HG02870 (cell line): ENCODE measurements around the gene ZNF618.

Experiments
- ATAC-seq: cut with Tn5 transposase; IDR thresholded peaks from one replicate; pipeline ENCODE4 v1.9.1; 2021; ENCODE audit warnings: mild to moderate bottlenecking, moderate library complexity; ENCODE audit not compliant: unreplicated experiment

ZNF618 gene

DNA sequence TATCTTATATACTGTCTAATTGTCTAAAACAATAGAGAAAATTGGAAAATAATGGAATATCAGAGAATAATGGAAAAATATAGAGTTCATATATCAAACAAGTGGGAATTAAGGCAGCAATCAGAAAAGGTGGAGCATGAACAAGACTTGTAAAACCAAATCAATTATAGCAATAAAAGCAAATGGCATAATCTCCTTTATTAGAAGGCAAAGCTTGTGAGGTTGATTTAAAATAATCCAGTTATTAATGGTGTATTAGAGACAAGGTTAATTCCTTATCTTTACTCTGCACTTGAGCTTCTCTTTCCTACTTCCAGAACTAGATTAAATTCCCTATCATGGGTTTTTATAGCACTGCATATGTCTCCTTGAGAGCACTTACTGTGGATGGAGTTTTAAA is 137.9 kb downstream of the ZNF618 start:
- no peak for ATAC-seq

DNA sequence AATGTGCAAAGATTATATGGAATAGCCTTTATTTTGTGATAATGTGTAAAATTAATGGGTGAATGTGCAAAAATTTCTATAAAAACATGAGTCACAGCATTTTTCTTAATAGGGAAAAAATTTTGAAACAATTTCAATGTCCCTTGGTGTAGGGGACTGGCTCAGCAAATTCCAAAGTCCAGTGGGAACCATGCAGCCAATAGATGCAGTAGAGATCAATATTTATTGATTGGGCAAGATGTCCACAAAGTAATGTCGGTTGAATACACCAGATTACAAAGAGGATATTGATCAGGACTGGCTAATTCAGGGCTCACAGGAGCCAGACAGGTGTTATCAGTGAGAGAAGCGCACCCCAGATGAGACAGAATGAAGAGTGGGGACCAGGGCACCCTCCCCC is 139.5 kb downstream of the ZNF618 start:
- ATAC-seq, result no peak

DNA sequence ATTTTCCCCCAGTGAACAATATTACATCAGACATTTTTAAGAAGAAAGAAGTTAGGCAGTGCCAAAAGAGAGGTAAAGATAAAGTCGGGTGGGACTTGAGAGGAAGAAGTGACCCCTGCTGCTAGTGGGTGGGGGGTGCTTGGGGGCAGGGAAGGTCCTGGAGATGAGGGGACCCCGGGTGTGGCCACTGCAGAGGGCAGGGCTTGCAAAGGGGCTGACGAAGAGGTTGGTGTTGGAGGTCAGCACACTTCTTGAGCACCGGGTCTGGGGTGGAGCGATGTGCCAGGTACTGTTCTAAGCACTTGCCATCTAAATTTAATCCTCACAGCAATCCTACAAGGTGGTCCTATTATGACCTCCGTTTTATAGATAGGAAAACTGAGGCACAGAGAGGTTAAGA is 140.0 kb downstream of the ZNF618 start:
- no peak for ATAC-seq

DNA sequence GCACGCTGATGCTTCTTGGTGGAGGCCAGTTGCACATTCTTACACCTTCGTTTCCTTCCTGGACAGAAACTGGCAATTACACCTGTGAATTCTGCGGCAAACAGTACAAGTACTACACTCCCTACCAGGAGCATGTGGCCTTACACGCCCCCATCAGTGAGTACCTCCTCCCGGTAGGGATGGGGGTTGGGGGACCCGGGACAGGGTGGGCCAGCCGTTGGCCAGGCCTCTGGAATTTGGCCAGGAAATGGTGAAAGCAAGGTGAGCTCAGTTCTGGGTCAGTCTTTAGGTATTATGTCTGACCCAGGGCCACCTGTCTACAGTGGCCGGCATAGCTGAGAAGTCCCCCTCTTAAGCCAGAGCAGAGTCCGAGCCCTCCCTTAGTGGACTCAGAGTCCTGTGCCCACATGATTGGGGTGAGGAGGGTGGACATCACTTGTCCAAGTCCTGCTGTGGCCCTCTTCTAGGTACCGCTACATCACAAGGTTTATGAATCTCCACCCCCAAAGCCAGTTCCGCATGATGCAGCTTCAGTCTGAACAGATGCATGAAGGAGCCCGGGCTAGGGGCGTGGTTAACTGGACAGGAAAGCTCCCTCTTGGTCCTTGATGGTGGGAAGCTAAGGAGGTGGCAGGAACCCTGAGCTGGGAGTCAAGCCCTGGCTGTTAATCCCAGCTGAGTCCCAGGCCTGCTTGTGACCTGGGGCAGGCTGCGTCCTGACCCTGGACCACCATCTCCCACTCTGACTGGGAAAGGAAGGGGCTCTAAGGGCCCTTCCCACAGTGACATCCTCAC is 140.7 kb downstream of the ZNF618 start:
- no peak for ATAC-seq

DNA sequence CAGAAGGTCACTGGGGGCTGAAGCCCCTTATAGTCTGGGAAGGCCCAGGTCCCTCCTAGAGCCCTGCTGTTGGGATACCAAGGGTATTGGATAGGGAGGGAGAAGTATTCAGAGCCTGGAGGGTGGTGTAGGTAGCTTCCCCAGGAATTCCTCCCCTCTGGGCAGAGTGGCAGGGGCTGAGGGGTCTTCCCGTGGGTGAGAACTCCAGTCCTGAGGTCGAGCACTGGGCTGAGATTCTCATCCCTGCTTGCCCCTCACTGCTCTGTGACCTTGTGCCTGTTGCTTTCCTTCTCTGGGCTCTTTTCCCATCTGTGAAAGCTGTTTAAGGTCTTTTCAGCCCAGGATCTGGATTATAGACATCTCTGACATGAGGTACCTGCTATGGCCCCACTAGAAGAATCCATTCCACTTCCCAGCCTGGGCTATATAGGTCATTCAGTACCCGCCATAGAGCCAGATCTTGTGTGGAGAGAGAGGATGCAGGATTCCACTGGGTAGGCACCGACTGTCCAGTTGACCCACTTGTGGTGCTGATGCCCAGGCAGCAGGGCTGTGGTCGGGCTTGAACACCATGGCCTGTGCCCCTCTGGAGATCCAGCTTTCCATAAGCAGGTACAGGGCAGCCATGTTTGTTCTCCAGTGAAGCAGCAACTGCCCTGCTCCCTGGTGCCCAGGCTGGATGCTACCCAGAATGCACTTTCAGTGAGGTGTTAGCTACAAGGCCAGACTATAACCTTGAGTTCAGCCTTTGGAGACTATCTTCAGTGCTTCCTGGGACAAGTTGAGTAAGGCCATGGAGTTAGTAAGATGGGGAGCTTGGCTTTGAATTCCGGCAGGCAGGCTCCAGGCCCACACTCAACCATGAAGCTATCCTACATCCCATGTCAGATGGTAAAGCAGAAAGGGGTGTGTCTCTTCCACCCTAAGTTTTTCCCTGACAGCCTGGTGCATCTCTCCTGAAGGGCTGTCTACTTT is 141.9 kb downstream of the ZNF618 start:
- no peak for ATAC-seq

DNA sequence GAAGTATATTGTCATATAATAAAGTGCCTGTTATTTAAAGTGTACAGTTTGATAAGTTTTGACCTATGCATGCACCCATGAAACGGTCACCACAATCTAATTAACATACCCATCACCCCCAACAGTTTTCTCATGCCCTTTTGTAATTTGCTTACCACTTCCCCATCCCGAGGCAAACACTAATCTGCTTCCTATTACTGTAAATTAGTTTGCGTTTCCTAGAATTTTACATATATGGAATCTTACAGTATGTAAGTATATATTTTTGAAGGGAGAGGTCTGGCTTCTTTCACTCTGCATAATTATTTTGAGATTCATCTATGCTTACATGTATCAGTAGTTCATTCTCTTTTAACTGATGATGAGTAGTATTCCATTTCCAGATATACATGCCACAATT is 145.5 kb downstream of the ZNF618 start:
- no peak for ATAC-seq

DNA sequence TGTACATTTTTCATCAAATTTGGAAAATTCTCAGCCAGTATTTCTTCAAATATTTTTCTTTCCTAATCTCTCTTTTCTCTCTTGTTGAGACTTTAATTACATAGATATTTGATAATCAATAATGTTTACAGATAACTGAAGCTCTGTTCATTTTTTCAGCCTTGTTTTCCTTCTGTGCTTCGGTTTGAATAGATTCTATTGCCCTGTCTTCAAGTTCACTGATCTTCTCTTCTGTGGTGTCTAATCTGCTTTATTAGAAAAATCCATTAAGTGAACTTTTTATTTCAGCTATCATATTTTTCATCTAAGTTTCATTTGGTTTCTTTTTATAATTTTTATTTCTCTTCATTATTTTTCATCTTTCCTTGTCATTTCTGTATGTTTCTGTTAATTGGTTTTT is 147.9 kb downstream of the ZNF618 start:
- no peak for ATAC-seq

DNA sequence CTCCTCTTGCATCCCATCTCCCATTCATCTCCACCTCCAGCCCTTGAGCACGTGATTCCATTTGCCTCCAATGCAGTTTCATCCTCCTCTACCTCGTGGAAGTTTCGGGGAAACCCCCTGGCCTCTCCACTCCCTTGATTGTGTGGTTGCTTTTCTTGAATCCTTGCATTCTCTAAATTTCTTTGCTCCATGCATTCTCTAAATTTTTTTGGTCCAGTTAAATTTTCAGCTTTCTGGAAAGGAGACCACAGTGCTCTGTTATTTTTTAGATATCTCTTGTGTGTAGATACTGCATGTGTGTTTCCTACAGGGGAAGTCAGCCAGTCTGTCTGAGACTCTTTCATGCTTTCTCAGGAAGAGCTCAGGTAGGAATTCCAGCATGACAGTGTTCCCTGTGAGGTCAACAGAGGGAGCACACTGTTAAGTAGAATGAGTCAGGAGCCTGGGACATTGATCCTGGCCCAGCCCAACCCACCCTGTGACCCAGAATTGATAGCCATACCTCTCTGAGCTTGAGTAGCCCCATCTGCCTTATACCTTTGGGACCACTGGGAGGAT is 149.2 kb downstream of the ZNF618 start:
- no peak for ATAC-seq

DNA sequence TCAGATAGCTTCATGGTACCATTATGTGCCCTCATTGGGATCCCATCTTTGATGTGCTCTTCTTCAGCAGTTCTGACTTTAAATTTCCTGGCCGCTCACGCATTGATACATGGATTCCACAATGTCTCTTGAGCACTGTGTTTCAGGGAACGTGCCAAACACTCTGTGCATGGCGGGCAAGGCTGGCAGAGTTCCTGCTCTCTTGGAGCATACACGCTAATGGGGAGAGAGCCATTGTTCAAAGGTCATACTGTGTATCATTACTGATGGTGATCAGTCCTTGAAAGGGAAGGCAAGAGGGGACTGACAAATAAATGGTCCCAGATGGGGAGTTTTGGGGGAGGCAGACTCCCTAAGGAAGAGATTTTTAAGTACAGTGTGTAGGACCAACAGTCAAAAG is 149.7 kb downstream of the ZNF618 start:
- no peak for ATAC-seq

DNA sequence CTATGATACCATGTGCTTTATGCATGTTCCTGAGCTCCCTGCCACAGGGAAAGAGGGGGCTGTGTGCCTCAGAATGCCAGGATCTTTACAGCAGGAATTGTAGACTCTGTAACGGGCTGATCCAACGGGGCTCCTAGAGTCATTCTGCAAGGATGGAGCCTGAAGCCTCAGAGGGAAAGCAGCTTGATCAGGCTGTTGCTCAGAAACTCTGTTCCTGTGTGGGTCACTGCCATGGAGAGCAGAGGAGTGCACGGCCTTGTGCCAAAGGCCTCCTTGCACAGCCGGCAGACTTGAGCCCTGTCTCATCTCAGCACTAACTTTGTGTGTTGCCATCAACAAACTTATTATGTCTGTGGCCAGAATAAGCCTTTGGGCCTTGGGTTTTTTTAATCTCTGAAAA is 150.2 kb downstream of the ZNF618 start:
- no peak for ATAC-seq

DNA sequence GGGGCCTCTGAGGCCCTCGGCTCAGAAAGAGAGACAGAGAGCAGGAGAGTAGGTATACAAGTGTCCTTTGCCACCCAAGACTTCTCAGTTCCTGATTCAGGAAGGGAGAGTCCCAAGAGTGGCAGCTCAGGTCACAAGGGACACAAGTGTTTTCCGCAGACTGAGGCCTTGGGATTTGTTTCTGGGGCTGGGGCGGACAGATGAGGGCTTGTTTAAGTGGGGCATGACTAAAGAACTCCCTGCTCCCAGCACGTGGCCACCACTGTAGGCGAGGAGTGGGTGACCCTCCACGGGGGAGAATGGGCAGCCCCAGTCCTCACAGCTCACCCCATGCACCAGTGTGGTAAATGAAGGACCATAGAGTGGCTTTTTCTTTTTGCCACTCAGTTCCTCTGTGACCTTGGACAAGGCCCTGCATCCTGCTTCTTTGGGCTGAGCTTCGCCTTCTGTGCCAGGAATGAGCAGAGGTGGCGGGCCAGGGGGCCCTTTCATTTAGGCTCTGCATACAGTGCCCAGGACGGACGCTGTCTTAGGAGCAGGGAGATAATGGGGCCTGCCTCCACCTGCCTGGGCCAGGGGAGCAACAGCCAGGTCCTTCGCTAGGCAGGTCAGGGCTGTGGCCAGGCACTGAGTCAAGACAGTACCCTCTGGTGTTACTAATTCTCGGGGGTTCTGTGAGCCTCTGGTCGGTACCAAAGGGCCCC is 151.2 kb downstream of the ZNF618 start:
- no peak for ATAC-seq

DNA sequence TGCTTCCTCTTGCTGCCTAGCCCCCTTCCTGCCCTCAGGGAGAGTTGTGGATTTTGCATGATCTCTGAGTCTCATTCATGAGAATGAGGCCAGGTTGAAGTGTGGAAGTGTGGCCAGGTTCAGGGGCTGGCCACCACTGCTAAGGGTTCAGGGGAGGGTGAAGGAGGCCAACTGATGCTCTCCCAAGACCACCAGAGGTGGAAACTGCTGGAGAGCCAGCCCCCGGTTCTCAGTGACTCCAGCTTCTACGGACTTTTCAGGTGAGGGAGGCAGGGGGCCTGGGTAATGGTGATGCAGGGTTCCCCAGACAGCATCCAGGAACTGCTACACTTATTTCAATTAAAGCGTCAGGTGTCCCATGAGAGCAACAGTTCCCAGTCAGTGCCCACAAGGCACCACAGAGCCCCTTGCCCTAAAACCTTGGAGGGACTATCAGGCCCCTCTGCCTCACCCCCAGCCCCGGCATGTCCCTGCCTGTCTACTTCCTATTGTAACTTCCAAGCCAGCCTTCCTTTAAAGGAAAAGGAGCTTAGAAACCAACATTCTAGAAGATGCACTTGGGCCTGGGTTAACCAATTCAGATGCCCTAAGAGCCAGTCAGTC is 151.9 kb downstream of the ZNF618 start:
- ATAC-seq, result no peak

DNA sequence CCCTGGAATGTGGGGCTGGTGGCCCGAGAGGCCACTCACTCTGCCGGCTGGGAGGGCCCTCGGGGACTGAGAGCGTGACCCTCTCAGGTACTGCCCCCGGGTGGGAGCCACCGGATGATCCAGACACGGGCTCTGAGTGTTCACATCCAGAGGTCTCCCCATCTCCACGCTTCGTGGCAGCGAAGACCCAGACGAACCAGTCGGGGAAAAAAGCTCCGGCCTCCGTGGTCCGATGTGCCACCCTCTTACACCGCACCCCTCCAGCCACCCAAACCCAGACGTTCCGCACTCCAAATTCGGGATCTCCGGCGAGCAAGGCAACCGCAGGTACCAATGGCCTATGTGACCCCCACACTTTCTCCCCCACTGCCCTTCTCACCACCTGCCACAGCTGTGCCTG is 152.5 kb downstream of the ZNF618 start:
- ATAC-seq, result no peak

DNA sequence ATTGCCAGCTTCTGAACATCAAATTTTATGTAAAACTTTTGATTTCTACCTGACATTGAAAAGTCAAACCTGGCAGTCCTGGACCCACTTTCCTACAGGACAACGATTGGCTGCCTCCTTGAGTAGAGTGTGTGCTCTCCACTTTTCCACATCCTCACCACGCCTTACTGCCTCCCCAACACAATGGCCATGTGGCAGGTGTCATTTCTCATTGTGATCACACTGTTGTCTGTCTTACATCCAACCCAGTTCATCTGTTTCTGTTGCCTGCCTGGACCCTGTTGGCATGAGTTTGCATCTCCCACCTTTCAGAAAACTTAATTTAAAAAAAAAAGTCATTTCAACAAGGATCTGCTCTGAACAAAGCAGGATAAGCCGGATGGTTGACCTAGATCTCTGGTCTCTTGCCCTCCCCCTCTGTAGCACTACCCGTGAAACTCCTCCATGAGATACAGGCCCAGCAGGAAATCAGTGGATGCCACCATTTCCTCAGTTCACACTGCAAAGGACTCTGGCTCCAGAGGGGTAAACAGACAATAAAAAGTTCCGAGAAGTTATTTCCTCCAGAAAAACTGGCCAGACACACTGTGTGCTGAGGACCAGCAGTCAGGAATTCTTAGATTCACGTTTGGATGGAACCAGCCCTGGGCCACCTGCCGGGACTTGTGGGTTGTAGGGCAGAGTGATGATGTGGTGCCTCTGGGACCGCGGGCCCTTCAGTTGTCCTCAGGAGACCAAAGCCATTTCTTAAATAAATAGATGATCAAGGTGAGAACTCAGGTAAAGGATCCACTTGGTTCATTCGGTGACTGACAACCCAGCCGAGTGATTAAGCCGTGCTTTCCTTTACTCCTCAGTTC is 153.4 kb downstream of the ZNF618 start:
- no peak for ATAC-seq

DNA sequence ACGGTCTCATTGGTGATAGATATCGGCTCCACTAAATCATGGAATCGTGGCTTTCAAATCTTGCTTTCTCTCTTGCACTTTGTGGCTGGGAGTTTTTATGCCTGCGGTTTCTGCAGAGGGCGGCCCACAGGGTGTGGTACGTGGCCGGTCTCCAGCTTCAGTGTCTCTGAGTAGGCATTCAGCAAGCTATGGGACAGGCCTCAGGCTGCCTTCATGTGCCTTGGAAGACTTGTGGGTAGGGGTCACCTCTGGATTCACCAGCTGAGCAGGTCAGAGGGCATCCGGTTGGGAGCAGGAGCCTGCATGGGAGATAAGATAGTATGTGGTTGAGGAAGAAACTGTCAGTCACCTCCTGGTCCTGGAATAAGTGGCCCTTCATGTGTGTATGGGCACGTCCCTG is 154.3 kb downstream of the ZNF618 start:
- ATAC-seq, result no peak

DNA sequence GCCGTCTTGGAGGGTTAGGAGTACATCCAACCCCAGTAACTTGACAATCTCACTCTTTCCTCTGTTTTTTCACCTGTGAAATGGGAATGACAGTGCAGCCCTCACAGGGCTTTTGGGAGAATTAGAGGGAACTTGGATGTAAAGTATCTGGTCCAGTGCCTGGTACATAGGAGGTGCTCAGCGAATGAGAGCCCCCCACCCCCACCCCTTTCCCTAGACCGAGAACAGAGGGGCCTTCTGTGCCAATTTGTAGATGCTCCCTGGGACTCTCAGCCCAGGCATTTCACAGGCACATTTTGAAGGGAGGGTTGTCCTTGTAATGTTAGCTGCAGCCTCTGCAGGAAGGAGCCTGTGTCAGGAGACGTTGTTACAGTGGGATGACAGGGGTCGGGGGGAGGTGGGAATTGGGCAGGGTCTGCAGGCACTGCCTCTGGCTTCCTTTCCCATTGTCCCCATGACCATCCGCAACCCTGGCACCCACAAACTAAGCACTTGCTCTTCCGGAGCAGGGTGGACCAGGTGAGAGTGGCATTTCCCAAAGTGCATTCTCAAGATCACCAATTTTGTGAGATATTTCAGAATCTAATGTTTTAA is 155.0 kb downstream of the ZNF618 start:
- no peak for ATAC-seq

DNA sequence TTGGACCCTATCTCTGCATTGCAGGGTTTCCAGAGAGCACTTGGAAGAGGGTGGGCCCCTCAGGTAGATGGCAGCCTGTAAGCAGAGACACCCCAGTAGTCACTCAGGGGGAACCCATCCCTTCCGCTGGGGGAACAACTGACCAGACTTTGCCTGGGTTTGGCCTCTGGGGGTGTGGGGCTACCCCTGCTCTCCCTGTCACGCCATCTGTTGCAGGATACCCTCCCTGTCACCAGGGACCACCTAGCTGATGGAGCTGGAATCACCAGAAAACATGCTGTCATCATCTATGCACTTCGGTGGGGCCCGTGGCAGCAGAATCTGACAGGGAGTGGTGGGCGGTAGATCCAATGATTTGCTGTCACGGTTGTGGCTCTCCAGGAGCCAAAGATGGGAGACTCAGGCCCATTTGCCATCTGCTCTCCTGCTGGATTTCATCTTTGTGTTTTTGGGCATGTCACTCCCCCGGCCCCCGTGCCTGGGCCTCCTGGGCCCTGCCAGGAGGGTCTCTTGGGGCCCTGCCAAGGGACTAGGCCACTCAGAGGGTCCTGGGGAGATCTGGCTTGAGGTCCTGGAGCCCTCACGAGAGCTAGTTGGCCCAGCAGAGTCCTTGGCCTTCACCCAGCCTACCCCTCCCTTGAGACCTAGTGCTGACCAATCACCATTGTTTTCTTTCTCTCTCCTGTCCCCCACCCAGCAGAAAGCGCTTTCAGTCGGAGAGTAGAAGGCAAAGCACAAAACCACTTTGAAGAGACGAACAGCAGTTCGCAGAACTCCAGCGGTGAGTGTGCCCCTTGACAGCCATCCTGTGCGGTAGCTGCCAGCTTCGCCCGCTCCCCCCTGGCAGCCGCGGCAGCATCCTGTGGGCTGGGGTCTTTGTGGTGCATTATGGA is 156.1 kb downstream of the ZNF618 start:
- ATAC-seq, result no peak

DNA sequence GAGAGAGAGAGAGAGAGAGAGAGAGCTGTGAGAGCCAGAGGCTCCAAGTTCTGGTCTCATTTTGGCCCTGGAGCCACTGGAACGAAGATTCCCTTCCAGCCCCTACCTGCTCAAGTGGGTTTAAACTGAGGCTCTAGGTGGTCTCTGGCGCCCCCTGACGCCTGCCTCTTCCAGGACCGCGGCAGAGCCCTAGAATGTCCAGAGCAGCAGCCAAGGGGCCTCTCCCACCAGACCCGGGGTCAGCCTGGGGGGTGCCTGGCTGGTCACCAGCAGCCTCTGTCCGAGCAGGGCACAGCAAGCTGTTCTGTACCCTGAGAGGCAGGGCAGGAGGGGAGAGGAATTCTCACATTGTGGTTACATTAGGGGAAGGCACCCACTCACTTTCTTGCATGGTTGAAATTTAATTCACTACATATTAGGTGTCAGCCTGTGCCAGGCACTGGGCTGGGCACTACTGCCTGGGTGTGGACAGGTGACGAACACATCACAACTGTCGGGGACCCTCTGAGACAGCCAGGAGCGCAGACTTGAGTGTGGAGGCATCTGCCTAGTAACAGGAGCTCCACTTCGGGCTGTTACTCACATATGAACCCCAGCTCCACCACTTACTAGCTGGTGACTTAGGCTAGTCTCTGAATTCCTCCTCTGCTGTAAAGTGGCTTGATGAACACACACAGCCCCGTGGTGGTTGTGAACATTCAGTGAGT is 157.4 kb downstream of the ZNF618 start:
- no peak for ATAC-seq
